ENCODE results near the gene FAM50B.

DNA sequence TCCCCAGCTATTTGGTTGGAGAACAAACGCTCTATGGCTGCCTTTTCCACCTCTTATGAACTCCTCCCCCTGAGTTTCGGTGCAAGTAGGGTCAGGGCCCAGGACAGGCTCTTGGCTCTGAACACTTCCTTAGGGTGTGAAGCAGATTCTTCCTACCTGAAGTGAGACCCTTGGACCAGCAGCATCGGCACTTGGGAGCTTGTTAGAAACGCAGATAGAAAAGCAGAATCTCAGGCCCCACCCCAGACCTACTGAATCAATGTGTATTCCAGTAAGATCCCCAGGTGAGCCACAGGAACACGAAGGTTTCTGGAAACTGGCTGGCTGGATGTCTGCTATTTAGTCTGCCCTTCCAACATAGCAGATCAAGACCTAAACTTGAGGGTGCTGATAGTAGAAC is 3.2 kb downstream of the FAM50B start:
- TF ChIP-seq SMC3 (IDR thresholded peaks at IDR 0.05; ENCODE audit: borderline replicate concordance, low read length): no peak
- TF ChIP-seq BHLHE40 (IDR thresholded peaks at IDR 0.05; ENCODE audit: borderline replicate concordance in 1 of 2, low read depth in 2 of 2, low read length in 1 of 2): no peak
- TF ChIP-seq SUZ12 (IDR thresholded peaks at IDR 0.05; ENCODE audit: unreplicated experiment): no peak
- TF ChIP-seq, protein P1, sequence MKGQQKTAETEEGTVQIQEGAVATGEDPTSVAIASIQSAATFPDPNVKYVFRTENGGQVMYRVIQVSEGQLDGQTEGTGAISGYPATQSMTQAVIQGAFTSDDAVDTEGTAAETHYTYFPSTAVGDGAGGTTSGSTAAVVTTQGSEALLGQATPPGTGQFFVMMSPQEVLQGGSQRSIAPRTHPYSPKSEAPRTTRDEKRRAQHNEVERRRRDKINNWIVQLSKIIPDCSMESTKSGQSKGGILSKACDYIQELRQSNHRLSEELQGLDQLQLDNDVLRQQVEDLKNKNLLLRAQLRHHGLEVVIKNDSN (IDR thresholded peaks at IDR 0.05; ENCODE audit: borderline replicate concordance, extremely low read length, insufficient read depth, low read depth, low read length): no peak
- TF ChIP-seq, protein P2, sequence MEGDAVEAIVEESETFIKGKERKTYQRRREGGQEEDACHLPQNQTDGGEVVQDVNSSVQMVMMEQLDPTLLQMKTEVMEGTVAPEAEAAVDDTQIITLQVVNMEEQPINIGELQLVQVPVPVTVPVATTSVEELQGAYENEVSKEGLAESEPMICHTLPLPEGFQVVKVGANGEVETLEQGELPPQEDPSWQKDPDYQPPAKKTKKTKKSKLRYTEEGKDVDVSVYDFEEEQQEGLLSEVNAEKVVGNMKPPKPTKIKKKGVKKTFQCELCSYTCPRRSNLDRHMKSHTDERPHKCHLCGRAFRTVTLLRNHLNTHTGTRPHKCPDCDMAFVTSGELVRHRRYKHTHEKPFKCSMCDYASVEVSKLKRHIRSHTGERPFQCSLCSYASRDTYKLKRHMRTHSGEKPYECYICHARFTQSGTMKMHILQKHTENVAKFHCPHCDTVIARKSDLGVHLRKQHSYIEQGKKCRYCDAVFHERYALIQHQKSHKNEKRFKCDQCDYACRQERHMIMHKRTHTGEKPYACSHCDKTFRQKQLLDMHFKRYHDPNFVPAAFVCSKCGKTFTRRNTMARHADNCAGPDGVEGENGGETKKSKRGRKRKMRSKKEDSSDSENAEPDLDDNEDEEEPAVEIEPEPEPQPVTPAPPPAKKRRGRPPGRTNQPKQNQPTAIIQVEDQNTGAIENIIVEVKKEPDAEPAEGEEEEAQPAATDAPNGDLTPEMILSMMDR (IDR thresholded peaks at IDR 0.05 in 2 of 3, conservative IDR thresholded peaks at IDR 0.05 in 1 of 3; ENCODE audit: control insufficient read depth in 2 of 3, extremely low read depth in 1 of 3, insufficient read depth in 1 of 3, low read depth in 3 of 3, low read length in 3 of 3): no peak
- no peak for TF ChIP-seq RELA (IDR thresholded peaks at IDR 0.05; ENCODE audit: borderline replicate concordance, partially characterized antibody)
- no peak for TF ChIP-seq CHD2 (IDR thresholded peaks at IDR 0.05; ENCODE audit: borderline replicate concordance, low read depth, low read length)
- no peak for TF ChIP-seq ASH2L (IDR thresholded peaks at IDR 0.05; ENCODE audit: borderline replicate concordance, low read depth)
- no peak for TF ChIP-seq POLR2A (IDR thresholded peaks at IDR 0.05; ENCODE audit: low read depth, low read length)
- TF ChIP-seq CEBPB (IDR thresholded peaks at IDR 0.05; ENCODE audit: borderline replicate concordance in 1 of 2, low read depth in 2 of 2, low read length in 2 of 2): no peak
- no peak for TF ChIP-seq TAF1 (IDR thresholded peaks at IDR 0.05; ENCODE audit: borderline replicate concordance, low read depth, low read length)
- no peak for TF ChIP-seq SIN3A (IDR thresholded peaks at IDR 0.05; ENCODE audit: low read depth, low read length)
- no peak for TF ChIP-seq DPF2 (IDR thresholded peaks at IDR 0.05)
- TF ChIP-seq, protein P3, sequence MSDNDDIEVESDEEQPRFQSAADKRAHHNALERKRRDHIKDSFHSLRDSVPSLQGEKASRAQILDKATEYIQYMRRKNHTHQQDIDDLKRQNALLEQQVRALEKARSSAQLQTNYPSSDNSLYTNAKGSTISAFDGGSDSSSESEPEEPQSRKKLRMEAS (IDR thresholded peaks at IDR 0.05; ENCODE audit: low read depth, low read length): no peak

Measured in GM12878 (cell line).